CD4-positive, CD25-positive, alpha-beta regulatory T cell (primary cell): ENCODE measurements around the gene OGN. TPM values are rescaled to one million over a fixed set of nuclear protein-coding genes. Genes with fewer than 3 reads are reported as not detected.

Source experiments
- ATAC-seq, 2 donors: fragments of 150-1000 bp; cut with Tn5 transposase; one replicate each; pipeline ENCODE4 v1.10.0; 2021; ENCODE audit warnings: low read depth in 2 of 2, moderate number of reproducible peaks in 2 of 2, moderate library complexity in 1 of 2
- DNase-seq, 3 donors: peaks; one replicate each; pipeline versions ENCODE4 v3.0.0 to v3.0.0-alpha.2; 2012 to 2022; ENCODE audit warnings: mixed read lengths in 1 of 3
- H3K27ac ChIP-seq: one replicate; pipeline ENCODE4 v1.7.0; 2013; ENCODE audit warnings: mild to moderate bottlenecking, low read length; ENCODE audit not compliant: insufficient read depth, poor library complexity, severe bottlenecking
- H3K27me3 ChIP-seq: one replicate; pipeline ENCODE4 v1.7.0; 2013; ENCODE audit warnings: low read length; ENCODE audit not compliant: control insufficient read depth, insufficient read depth
- H3K36me3 ChIP-seq: one replicate; pipeline ENCODE4 v1.7.0; 2013; ENCODE audit warnings: mild to moderate bottlenecking, low read length, moderate library complexity; ENCODE audit not compliant: control insufficient read depth, insufficient read depth
- H3K4me1 ChIP-seq: 2 replicates; pipeline ENCODE4 v1.7.0; 2013; ENCODE audit warnings: mild to moderate bottlenecking, low read length; ENCODE audit not compliant: insufficient read depth, control insufficient read depth, poor library complexity, severe bottlenecking
- H3K4me3 ChIP-seq: one replicate; pipeline ENCODE4 v1.7.0; 2013; ENCODE audit warnings: low read depth, mild to moderate bottlenecking, low read length, moderate library complexity
- H3K9me3 ChIP-seq, 2 experiments: 1 replicate in 1 of 2; 2 replicates in 1 of 2; pipeline ENCODE4 v1.7.0; 2013; ENCODE audit warnings: low read length in 2 of 2, mild to moderate bottlenecking in 1 of 2, moderate library complexity in 1 of 2; ENCODE audit not compliant: control insufficient read depth in 2 of 2
- H3K27ac Mint-ChIP-seq, 3 donors: one replicate each; pipeline ENCODE4 v1.8.0; 2020 to 2022; ENCODE audit warnings: mild to moderate bottlenecking in 3 of 3, mixed read lengths in 3 of 3, moderate library complexity in 2 of 3
- H3K27me3 Mint-ChIP-seq: one replicate; pipeline ENCODE4 v1.8.0; 2022; ENCODE audit warnings: mild to moderate bottlenecking, mixed read lengths
- H3K36me3 Mint-ChIP-seq: one replicate; pipeline ENCODE4 v1.8.0; 2020; ENCODE audit warnings: mixed read lengths
- H3K4me1 Mint-ChIP-seq, 4 donors: one replicate each; pipeline ENCODE4 v1.8.0; 2020 to 2022; ENCODE audit warnings: mixed read lengths in 4 of 4, mild to moderate bottlenecking in 1 of 4
- H3K4me3 Mint-ChIP-seq, 4 donors: one replicate each; pipeline ENCODE4 v1.8.0; 2020 to 2022; ENCODE audit warnings: mild to moderate bottlenecking in 4 of 4, mixed read lengths in 4 of 4, moderate library complexity in 3 of 4
- H3K9me3 Mint-ChIP-seq, 7 donors: one replicate each; pipeline ENCODE4 v1.8.0; 2020 to 2022; ENCODE audit warnings: mixed read lengths in 7 of 7, mild to moderate bottlenecking in 3 of 7, moderate library complexity in 2 of 7
- polyA plus RNA-seq, 4 donors: library from polyadenylated mRNA; unstranded; fragments of 300-500 nt; fragmentation: Illumina TruSeq; gene quantifications; one replicate each; pipeline ENCODE4 v1.2.3, GENCODE V29; 2021
- total RNA-seq: library from RNA; stranded (reverse); gene quantifications from one replicate; pipeline ENCODE4 v1.2.3, GENCODE V29; 2022

The OGN gene
- total and polyA plus RNA-seq, 5 donors from 2014 or later: 0.30 to 1.3 (median 0.72) TPM

DNA sequence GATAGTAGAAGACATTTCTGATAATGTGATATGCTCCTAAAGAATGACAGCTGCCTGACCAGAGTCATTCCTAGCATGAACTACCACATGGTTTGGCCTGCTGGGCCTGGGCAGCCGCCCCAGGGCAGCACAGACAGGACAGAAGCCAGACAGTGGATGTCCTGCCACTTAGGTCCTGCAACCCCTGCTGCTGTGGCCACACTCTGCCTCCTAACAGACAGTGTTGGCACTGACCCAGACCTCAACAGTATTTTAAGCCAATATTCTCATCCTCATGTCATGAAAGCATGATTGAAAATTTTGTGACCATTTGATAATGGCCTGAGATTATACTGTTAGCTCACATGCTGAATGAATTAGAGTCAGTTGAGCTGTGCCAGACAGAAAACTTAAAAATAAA lies 62.8 kb downstream of the OGN start:
- Mint-ChIP-seq H3K27me3 (no peaks in the 10 kb centered on the region), H3K4me1 (no peaks in the 10 kb centered on the region), H3K27ac (no peak overlapping the region), H3K36me3 (peaks cover 12% of the 10 kb centered on the region), H3K4me3 (no peak overlapping the region), H3K9me3 (peaks cover 0 to 5% (median 0%) of the 10 kb centered on the region in 7 donors)
- Histone ChIP-seq H3K4me3 (no peak overlapping the region), H3K27ac (no peak overlapping the region), H3K27me3 (no peaks in the 10 kb centered on the region), H3K4me1 (no peaks in the 10 kb centered on the region), H3K36me3 (peaks cover 4% of the 10 kb centered on the region), H3K9me3 (no peaks in the 10 kb centered on the region)
- DNase-seq (no peak), ATAC-seq (no peak)

DNA sequence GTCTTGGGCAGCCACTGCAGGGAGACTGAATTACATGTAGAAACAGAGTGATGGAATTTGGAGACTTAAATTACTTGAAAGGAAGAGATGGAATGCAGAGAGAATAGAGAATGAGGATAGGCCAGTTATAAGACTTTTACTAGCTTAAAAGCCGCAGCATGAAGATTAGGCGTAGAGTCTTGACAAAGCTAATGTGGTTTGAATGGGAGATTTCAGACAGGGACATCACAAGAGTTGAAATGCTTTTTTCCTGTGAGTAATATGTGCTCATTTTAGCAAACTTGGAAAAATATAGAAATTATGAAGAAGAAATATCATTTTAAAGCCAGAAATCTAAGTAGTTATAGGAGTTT lies 71.1 kb downstream of the OGN start:
- DNase-seq (no peak), ATAC-seq (no peak)
- H3K4me1 ChIP-seq: no peaks in the 10 kb centered on the region
- H3K27ac ChIP-seq: no peak overlapping the region
- H3K9me3 ChIP-seq: no peaks in the 10 kb centered on the region
- Mint-ChIP-seq H3K27me3 (no peaks in the 10 kb centered on the region), H3K9me3 (no peaks in the 10 kb centered on the region), H3K36me3 (no peaks in the 10 kb centered on the region), H3K4me3 (no peak overlapping the region), H3K27ac (no peak overlapping the region), H3K4me1 (peaks cover 0 to 6% (median under 1%) of the 10 kb centered on the region in 4 donors)
- no peak overlapping the region for H3K4me3 ChIP-seq
- peaks cover 4% of the 10 kb centered on the region for H3K36me3 ChIP-seq
- no peaks in the 10 kb centered on the region for H3K27me3 ChIP-seq

Other genes starting within 250 kb of the OGN start
- 67.1 TPM for gene IARS1, start 110.9 kb downstream of the OGN start, total RNA-seq
- gene IARS1, start 110.9 kb downstream of the OGN start, polyA plus RNA-seq: 10 to 100 TPM; 51.1 to 58.2 (median 51.6) TPM
- 58.7 TPM for gene NOL8, start 79.2 kb downstream of the OGN start, total RNA-seq
- gene NOL8, start 79.2 kb downstream of the OGN start, polyA plus RNA-seq: 10 to 100 TPM; 23.5 to 28.5 (median 26.6) TPM
- gene CENPP, start 78.6 kb downstream of the OGN start, total RNA-seq: 6.1 TPM
- 1 to 10 TPM; 2.7 to 5.3 (median 3.8) TPM for gene CENPP, start 78.6 kb downstream of the OGN start, polyA plus RNA-seq
- not detected for gene OMD, start 19.9 kb upstream of the OGN start, total RNA-seq
- gene OMD, start 19.9 kb upstream of the OGN start, polyA plus RNA-seq: under 1 TPM in 1 of 4 donors, not detected in 3; 0.13 TPM
- not detected for gene ASPN, start 77.9 kb upstream of the OGN start, total RNA-seq
- not detected for gene ASPN, start 77.9 kb upstream of the OGN start, polyA plus RNA-seq
- not detected for gene ECM2, start 131.4 kb upstream of the OGN start, total RNA-seq
- gene ECM2, start 131.4 kb upstream of the OGN start, polyA plus RNA-seq: not detected